ENCODE data around the gene PPM1D.
"Not testable (repeated sequence)": the region's sequence is repeated elsewhere in the genome, so short reads cannot be mapped to it uniquely, and the experiment has no call there.

The PPM1D gene

DNA sequence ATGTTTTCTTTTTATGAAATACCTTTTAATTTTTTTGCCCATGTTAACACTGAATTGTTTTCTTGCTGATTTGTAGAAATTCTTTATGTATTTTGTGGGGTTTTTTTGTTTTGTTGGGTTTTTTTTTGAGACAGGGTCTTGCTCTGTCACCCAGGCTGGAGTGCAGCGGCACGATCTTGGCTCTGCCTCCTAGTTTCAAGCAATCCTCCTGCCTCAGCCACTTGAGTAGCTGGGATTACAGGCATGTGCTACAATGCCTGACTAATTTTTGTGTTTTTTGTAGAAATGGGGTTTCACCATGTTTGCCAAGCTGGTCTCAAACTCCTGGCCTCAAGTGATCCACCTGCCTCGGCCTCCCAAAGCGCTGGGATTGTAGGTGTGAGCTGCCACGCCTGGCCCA is 11.3 kb downstream of the PPM1D start:
- H3K9me3 ChIP-seq (ENCODE audit: control insufficient read depth, low read length); H3K9ac ChIP-seq (ENCODE audit: low read length); H3K4me1 ChIP-seq (ENCODE audit: control insufficient read depth, insufficient read depth, low read length); H3K36me3 ChIP-seq (ENCODE audit: control insufficient read depth, insufficient read depth, low read length); H3K27me3 ChIP-seq (ENCODE audit: control insufficient read depth, insufficient read depth, low read length); H3K4me3 ChIP-seq (ENCODE audit: low read length): not testable (repeated sequence)

- H3K9ac ChIP-seq (ENCODE audit: low read length) = no peak overlapping the region
- no peaks in the 10 kb centered on the region for H3K36me3 ChIP-seq (ENCODE audit: control insufficient read depth, insufficient read depth, low read length)
- no peak overlapping the region for H3K4me3 ChIP-seq (ENCODE audit: low read length)
- H3K4me1 ChIP-seq (ENCODE audit: control insufficient read depth, insufficient read depth, low read length) = peaks cover 6% of the 10 kb centered on the region
- no peaks in the 10 kb centered on the region for H3K9me3 ChIP-seq (ENCODE audit: control insufficient read depth, low read length)
- no peaks in the 10 kb centered on the region for H3K27me3 ChIP-seq (ENCODE audit: control insufficient read depth, insufficient read depth, low read length)
Measured at GRCh38 chr17:60613325-60613724, 13.3 kb downstream of the PPM1D start.

DNA sequence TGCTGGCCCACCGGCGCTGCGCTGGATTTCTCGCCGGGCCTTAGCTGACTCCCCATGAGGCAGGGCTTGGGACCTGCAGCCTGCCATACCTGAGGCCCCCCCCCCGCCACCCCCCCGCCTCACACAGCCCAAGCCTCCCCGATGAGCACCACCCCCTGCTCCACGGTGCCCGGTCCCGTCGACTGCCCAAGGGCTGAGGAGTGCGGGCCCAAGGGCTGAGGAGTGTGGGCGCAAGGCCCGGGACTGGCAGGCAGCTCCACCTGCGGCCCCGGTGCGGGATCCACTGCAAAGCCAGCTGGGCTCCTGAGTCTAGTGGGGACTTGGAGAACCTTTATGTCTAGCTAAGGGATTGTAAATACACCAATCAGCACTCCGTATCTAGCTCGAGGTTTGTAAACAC is 13.8 kb downstream of the PPM1D start:
- H3K27me3 ChIP-seq (ENCODE audit: control insufficient read depth, insufficient read depth, low read length) = not testable (repeated sequence)

GRCh38 chr17:60614247-60614646 is 14.3 kb downstream of the PPM1D start:
- H3K4me1 ChIP-seq (ENCODE audit: control insufficient read depth, insufficient read depth, low read length); H3K9ac ChIP-seq (ENCODE audit: low read length); H3K4me3 ChIP-seq (ENCODE audit: low read length); H3K9me3 ChIP-seq (ENCODE audit: control insufficient read depth, low read length); H3K27me3 ChIP-seq (ENCODE audit: control insufficient read depth, insufficient read depth, low read length); H3K36me3 ChIP-seq (ENCODE audit: control insufficient read depth, insufficient read depth, low read length): not testable (repeated sequence)

More for the DNA sequence above, 13.8 kb downstream of the PPM1D start:
- H3K9ac ChIP-seq (ENCODE audit: low read length); H3K4me3 ChIP-seq (ENCODE audit: low read length); H3K9me3 ChIP-seq (ENCODE audit: control insufficient read depth, low read length); H3K36me3 ChIP-seq (ENCODE audit: control insufficient read depth, insufficient read depth, low read length); H3K4me1 ChIP-seq (ENCODE audit: control insufficient read depth, insufficient read depth, low read length): not testable (repeated sequence)

DNA sequence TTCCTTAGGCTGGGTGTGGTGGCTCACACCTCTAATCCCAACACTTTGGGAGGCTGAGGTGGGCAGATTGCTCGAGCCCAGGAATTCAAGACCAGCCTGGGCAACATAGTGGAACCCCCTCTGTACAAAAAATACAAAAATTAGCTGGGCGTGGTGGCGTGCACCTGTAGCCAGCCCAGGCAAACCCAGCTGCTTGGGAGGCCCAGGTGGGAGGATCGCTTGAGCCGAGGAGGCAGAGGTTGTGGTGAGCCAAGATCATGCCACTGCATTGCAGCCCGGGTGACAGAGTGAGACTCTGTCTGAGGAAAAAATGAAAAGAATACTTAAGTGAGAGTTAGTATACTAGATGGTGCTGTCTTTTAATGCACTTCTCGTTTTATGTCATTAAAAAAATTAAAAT is 15.1 kb downstream of the PPM1D start:
- peaks cover 6% of the 10 kb centered on the region for H3K4me1 ChIP-seq (ENCODE audit: control insufficient read depth, insufficient read depth, low read length)
- H3K9me3 ChIP-seq (ENCODE audit: control insufficient read depth, low read length) = no peaks in the 10 kb centered on the region
- no peaks in the 10 kb centered on the region for H3K27me3 ChIP-seq (ENCODE audit: control insufficient read depth, insufficient read depth, low read length)
- no peaks in the 10 kb centered on the region for H3K36me3 ChIP-seq (ENCODE audit: control insufficient read depth, insufficient read depth, low read length)
- no peak overlapping the region for H3K4me3 ChIP-seq (ENCODE audit: low read length)
- no peak overlapping the region for H3K9ac ChIP-seq (ENCODE audit: low read length)

DNA sequence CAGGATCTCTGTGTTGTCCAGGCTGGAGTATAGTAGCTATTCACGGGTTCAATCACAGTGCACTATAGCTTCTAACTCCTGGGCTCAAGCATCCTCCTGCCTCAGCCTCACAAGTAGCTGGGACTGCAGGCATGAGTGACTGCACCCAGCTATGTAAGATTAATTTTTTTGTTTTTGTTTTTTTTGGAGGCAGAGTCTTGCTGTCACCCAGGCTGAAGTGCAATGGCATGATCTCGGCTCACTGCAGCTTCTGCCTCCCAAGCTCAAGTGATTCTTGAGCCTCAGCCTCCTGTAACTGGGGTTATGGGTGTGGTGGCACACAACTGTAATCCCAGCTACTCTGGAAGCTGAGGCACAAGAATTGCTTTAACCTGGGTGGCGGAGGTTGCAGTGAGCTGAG is 15.8 kb downstream of the PPM1D start:
- H3K9me3 ChIP-seq (ENCODE audit: control insufficient read depth, low read length) = no peaks in the 10 kb centered on the region
- H3K4me1 ChIP-seq (ENCODE audit: control insufficient read depth, insufficient read depth, low read length) = peaks cover under 1% of the 10 kb centered on the region
- H3K36me3 ChIP-seq (ENCODE audit: control insufficient read depth, insufficient read depth, low read length) = no peaks in the 10 kb centered on the region
- no peaks in the 10 kb centered on the region for H3K27me3 ChIP-seq (ENCODE audit: control insufficient read depth, insufficient read depth, low read length)
- no peak overlapping the region for H3K9ac ChIP-seq (ENCODE audit: low read length)
- no peak overlapping the region for H3K4me3 ChIP-seq (ENCODE audit: low read length)

DNA sequence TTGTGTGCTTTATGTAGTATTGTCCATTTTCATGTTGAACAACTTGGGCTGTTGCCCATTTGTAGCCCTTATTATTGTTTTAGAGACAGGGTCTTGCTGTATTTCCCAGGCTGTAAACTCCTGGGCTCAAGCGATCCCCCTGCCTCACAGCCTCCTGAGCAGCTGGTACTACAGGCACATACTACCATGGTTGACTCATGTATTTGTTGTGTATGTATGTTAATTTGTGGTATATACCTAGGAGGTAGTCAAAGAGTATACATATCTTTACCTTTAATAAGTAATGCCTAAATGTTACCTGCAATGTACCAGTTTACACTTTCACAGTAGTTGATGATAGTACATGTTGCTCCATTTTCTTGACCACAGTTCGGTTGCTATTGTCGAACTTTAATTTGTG is 18.1 kb downstream of the PPM1D start:
- no peaks in the 10 kb centered on the region for H3K4me1 ChIP-seq (ENCODE audit: control insufficient read depth, insufficient read depth, low read length)
- no peaks in the 10 kb centered on the region for H3K36me3 ChIP-seq (ENCODE audit: control insufficient read depth, insufficient read depth, low read length)
- no peak overlapping the region for H3K4me3 ChIP-seq (ENCODE audit: low read length)
- no peaks in the 10 kb centered on the region for H3K9me3 ChIP-seq (ENCODE audit: control insufficient read depth, low read length)
- H3K27me3 ChIP-seq (ENCODE audit: control insufficient read depth, insufficient read depth, low read length) = no peaks in the 10 kb centered on the region
- no peak overlapping the region for H3K9ac ChIP-seq (ENCODE audit: low read length)

DNA sequence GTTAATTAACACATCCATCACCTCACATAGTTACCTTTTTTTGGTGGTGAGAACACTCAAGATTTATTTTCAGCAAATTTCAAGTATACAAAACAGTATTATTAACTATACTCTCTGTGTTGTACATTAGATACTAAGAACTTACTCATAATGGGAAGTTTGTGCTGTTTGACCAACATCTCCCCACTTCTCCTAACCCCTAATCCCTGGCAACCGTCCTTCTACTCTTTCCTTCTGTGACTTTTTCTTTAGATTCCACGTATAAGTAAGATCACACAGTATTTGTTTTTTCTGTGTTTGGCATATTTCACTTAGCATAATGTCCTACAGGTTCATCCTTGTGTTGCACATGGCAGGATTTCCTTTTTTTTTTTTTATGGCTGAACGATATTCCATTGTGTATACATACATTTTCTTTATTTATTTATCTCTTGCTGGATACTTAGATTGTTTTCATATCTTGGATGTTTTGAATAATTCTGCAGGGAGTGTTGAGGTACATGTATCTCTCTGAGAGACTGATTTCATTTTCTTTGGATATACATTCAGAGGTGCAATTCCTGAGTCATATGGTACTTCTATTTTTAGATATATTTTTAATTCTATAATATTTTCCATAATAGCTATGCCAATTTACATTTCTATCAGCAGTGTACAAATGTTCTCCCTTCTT is 19.0 kb downstream of the PPM1D start:
- Histone ChIP-seq H3K27me3 (ENCODE audit: control insufficient read depth, insufficient read depth, low read length) (no peaks in the 10 kb centered on the region), H3K4me1 (ENCODE audit: control insufficient read depth, insufficient read depth, low read length) (no peaks in the 10 kb centered on the region), H3K36me3 (ENCODE audit: control insufficient read depth, insufficient read depth, low read length) (no peaks in the 10 kb centered on the region)

DNA sequence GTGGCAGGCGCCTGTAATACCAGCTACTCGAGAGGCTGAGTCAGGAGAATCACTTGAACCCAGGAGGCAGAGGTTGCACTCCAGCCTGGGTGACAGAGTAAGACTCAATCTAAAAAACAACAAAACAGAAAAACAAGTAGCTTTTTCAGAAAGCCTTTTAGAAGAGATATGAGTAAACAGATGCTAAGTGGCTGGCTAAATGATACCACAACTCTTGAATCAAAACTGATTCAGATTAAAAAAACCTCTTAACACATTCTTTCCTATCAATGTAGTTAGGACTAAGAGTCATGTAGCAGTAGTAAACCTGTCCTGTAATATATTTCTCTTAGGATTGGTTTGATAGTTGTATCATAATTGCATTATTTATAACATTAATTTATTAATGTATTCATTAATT is 23.0 kb downstream of the PPM1D start:
- no peak overlapping the region for H3K9ac ChIP-seq (ENCODE audit: low read length)
- no peaks in the 10 kb centered on the region for H3K27me3 ChIP-seq (ENCODE audit: control insufficient read depth, insufficient read depth, low read length)
- H3K4me1 ChIP-seq (ENCODE audit: control insufficient read depth, insufficient read depth, low read length) = no peaks in the 10 kb centered on the region
- H3K4me3 ChIP-seq (ENCODE audit: low read length) = no peak overlapping the region
- no peaks in the 10 kb centered on the region for H3K9me3 ChIP-seq (ENCODE audit: control insufficient read depth, low read length)
- no peaks in the 10 kb centered on the region for H3K36me3 ChIP-seq (ENCODE audit: control insufficient read depth, insufficient read depth, low read length)

More for the DNA sequence above, 19.0 kb downstream of the PPM1D start:
- H3K4me3 ChIP-seq (ENCODE audit: low read length) = no peak overlapping the region
- no peaks in the 10 kb centered on the region for H3K9me3 ChIP-seq (ENCODE audit: control insufficient read depth, low read length)
- H3K9ac ChIP-seq (ENCODE audit: low read length) = no peak overlapping the region

- Histone ChIP-seq H3K27me3 (ENCODE audit: control insufficient read depth, insufficient read depth, low read length) (no peaks in the 10 kb centered on the region), H3K4me1 (ENCODE audit: control insufficient read depth, insufficient read depth, low read length) (no peaks in the 10 kb centered on the region), H3K36me3 (ENCODE audit: control insufficient read depth, insufficient read depth, low read length) (no peaks in the 10 kb centered on the region), H3K9ac (ENCODE audit: low read length) (no peak overlapping the region), H3K9me3 (ENCODE audit: control insufficient read depth, low read length) (no peaks in the 10 kb centered on the region), H3K4me3 (ENCODE audit: low read length) (no peak overlapping the region)
Measured at GRCh38 chr17:60623415-60623814, 23.4 kb downstream of the PPM1D start.

DNA sequence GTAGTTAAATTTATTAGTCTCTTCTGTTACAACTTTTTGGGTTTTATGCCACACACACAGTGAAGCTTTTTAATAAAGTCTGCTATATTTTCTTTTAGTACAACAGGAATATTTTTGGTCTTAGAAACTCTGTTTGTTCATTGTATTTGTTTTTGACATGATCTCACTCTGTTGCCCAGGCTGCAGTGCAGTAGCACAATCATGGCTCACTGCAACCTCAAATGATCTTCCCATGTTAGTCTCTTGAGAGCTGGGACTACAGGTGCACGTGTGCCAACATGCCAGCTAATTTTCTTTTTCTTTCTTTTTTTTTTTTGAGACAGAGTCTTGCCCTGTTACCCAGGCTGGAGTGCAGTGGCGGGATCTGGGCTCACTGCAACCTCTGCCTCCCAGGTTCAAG is 27.1 kb downstream of the PPM1D start:
- H3K4me3 ChIP-seq (ENCODE audit: low read length) = no peak overlapping the region
- no peaks in the 10 kb centered on the region for H3K36me3 ChIP-seq (ENCODE audit: control insufficient read depth, insufficient read depth, low read length)
- H3K4me1 ChIP-seq (ENCODE audit: control insufficient read depth, insufficient read depth, low read length) = no peaks in the 10 kb centered on the region
- no peaks in the 10 kb centered on the region for H3K27me3 ChIP-seq (ENCODE audit: control insufficient read depth, insufficient read depth, low read length)
- H3K9me3 ChIP-seq (ENCODE audit: control insufficient read depth, low read length) = no peaks in the 10 kb centered on the region
- no peak overlapping the region for H3K9ac ChIP-seq (ENCODE audit: low read length)

DNA sequence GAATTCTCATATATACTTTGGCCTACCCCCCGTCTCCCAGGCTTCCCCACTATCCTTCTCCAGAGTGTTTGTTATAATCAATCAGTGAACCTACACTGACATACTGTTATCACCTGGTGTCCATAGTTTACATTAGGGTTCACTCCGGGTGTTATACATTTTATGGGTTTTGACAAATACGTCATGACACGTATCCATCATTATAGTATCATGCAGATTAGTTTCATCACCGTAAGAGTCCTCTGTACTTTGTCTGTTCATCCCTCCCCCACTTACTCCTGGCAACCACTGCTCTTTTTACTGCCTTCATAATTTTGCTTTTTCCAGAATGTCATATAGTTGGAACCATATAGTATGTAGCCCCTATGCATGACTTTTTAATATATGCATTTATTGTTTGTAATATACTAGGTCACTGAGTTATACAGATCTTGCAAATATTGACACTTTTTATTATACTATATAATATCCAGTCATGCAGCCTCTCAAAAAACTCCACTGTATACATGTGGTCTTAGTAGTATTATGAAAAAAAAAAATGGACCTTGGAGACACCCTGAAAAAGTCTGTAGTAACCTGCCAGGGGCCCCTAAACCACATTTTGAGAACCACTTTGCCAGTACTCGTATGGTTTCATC is 28.4 kb downstream of the PPM1D start:
- Histone ChIP-seq H3K9me3 (ENCODE audit: control insufficient read depth, low read length) (no peaks in the 10 kb centered on the region), H3K9ac (ENCODE audit: low read length) (no peak overlapping the region), H3K36me3 (ENCODE audit: control insufficient read depth, insufficient read depth, low read length) (no peaks in the 10 kb centered on the region), H3K4me1 (ENCODE audit: control insufficient read depth, insufficient read depth, low read length) (no peaks in the 10 kb centered on the region), H3K27me3 (ENCODE audit: control insufficient read depth, insufficient read depth, low read length) (no peaks in the 10 kb centered on the region), H3K4me3 (ENCODE audit: low read length) (no peak overlapping the region)

DNA sequence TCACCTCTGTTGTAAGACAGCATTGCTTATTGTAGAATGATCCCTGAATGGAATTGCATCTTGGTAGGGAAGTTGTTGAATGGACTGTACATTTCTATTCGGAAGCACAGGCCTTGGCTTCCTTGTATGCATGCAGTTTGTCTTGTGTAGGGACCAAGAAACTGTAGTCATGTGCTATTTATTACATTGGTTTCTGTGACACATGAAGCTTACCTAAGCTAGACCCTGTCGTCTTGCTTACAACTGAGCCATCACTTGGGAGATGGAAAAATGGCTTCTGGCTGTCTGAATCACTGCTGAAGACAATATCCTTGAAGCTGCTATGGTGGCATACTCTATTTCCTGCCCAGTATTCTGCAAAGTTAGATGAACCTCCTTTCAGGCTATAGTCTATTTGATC is 29.1 kb downstream of the PPM1D start:
- Histone ChIP-seq H3K36me3 (ENCODE audit: control insufficient read depth, insufficient read depth, low read length) (no peaks in the 10 kb centered on the region), H3K9me3 (ENCODE audit: control insufficient read depth, low read length) (no peaks in the 10 kb centered on the region), H3K4me1 (ENCODE audit: control insufficient read depth, insufficient read depth, low read length) (no peaks in the 10 kb centered on the region), H3K4me3 (ENCODE audit: low read length) (no peak overlapping the region), H3K27me3 (ENCODE audit: control insufficient read depth, insufficient read depth, low read length) (no peaks in the 10 kb centered on the region), H3K9ac (ENCODE audit: low read length) (no peak overlapping the region)
